HG03442 (cell line): Measurements from ENCODE around the gene GXYLT2.

ENCODE experiments used
- ATAC-seq: cut with Tn5 transposase; IDR thresholded peaks from one replicate; pipeline ENCODE4 v1.9.1; 2021; ENCODE audit warnings: mild to moderate bottlenecking, moderate library complexity; ENCODE audit not compliant: unreplicated experiment

GXYLT2 gene, protein sequence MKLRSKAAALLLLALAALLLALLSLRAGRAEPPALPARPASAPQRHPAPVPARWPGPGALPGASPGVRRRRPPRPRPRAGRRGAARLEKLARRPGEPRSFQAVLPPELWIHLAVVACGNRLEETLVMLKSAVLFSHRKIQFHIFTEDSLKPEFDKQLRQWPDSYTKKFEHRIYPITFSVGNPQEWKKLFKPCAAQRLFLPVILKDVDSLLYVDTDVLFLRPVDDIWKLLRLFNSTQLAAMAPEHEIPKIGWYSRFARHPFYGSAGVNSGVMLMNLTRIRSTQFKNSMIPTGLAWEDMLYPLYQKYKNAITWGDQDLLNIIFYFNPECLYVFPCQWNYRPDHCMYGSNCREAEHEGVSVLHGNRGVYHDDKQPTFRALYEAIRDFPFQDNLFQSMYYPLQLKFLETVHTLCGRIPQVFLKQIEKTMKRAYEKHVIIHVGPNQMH

GRCh38 chr3:72887705-72888545, at the start of gene GXYLT2:
GXYLT2 (plus strand) TSS chr3:72888046; CDS start chr3:72888234, 188 bp downstream.
- ATAC-seq: peak; percentile 69

DNA sequence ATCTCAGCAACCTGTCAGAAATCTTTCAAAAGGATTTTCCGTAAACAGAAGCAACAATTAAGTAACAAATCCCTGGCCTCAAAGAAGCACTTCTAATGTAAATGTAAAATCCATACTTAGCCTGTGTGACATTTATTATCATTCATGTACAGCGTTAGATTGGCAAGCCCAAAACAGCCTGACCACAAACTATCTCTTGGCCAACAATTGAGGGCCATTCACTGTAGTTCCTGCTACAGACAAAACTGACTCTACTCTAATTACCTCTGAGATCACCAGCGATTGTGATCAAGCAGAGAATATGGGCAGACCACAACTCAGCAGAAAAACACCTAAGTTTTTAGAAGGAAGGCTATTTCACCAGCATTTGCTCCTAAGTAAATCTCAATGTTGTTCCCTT, 48.8 kb upstream of the GXYLT2 start:
- ATAC-seq: no peak

GRCh38 chr3:72844436-72844993, 43.3 kb upstream of the GXYLT2 start:
- peak; percentile 27 for ATAC-seq

DNA sequence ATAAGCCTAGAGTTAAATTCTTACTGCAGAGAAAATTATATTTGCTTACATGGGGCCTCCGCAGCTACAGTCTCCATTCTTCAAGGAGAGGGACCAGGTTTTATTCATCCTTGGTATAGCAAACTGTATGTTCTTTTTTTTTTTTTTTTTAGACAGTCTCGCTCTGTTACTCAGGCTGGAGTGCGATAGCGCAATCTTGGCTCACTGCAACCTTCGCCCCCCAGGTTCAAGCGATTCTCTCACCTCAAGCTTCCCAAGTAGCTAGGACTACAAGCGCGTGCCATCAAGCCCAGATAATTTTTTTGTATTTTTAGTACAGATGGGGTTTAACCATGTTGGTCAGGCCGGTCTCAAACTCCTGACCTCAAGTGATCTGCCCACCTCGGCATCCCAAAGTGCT, 41.7 kb upstream of the GXYLT2 start:
- no peak for ATAC-seq

GRCh38 chr3:72847282-72847681, 40.6 kb upstream of the GXYLT2 start:
- no peak for ATAC-seq

DNA sequence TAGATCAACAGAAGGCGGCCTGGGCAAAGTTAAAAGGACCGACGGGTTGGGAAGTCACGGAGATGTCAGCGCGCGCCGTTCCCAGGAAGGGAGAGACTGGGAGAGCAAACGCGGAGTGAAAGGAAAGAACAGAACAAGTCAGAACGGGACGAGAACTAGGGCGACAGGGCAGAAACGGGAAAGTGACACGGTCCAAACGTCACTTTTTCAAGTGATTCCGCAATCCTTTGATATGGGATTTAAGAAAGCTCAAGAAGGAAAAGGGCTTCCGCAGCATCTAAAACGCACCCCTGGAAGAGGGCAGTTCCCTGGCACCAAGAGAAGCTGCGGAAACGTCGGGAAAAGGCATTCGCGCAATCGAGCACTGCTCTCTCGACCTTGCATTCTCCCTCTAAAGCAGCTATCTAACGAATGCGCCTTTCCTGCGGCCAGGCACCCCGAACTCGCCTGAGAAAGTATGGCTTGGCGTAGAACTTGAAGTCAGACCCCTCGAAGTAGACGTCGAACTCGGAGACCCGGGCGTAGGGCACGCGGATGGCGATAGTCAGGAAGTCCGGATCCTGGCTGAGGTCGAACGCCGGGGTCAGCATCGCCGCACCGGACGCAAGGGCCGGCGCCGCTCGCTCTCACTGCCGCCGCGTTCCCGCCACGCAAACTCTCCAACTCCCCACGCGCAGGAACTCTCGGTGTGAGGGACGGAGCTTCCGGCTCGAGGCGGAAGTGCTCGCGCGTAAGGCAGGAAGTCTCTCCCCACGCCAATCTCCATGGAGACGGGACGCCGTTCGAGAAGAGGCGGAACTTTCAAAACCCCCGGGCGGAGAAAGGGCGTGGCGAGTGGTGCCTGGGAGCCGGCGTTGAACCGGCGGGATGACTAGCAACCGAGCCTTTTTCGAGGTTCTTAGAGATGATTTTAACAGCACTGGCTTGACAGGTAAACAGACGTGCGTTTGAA, 39.8 kb upstream of the GXYLT2 start, which contains the start of gene SHQ1:
SHQ1 (minus strand) TSS at position 695 of the 952 bp plus-strand sequence; CDS start at position 590, 105 bp downstream.
- ATAC-seq: peak; percentile 85

- ATAC-seq: peak; percentile 38
These were observed 39.2 kb upstream of the GXYLT2 start for GRCh38 chr3:72848703-72849081.

DNA sequence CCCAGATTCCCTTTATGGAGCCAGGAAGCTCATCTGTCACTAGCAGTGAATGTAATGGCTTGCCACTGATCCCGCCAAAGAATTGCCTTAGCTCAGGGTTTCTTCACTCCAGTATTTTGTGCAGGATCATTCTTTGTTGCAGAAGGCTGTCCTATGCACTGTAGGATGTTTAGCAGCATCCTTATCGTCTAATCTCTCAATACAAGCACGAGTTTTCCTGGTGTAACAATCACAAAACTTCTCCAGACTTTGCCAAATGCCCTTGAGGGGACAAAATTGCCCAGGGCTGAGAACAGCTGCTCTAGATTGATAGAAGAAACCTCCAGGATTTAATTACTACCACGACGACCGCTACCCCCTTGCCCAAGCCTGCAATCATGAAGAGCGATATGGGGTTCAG, 32.8 kb upstream of the GXYLT2 start:
- no peak for ATAC-seq

- ATAC-seq: no peak
These were observed 27.8 kb upstream of the GXYLT2 start for GRCh38 chr3:72860053-72860452.

GRCh38 chr3:72860846-72861245, 27.0 kb upstream of the GXYLT2 start:
- no peak for ATAC-seq

- no peak for ATAC-seq
These were observed 25.3 kb upstream of the GXYLT2 start for GRCh38 chr3:72862314-72863090.

GRCh38 chr3:72872183-72872582, 15.7 kb upstream of the GXYLT2 start:
- ATAC-seq: no peak

DNA sequence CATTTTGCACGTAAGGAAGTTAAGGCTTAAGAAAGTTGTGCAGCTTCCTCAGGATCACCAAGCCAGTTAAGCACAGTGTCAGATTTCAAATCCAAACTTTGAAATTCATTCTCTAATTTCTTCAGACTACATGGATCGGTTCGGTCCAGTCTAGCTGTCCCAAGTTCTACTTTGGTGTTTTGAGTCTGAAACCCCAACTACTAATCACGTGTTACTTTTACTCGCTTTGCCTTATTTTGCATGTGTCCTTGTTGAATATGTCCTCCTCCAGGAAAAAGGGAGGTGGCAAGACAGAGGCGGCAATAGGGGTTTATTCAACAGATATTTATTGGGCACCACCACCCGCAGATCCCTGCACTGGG, 522 bp upstream of the GXYLT2 start:
- ATAC-seq: no peak

GRCh38 chr3:72888546-72889309, 882 bp downstream of the GXYLT2 start:
- ATAC-seq: no peak

DNA sequence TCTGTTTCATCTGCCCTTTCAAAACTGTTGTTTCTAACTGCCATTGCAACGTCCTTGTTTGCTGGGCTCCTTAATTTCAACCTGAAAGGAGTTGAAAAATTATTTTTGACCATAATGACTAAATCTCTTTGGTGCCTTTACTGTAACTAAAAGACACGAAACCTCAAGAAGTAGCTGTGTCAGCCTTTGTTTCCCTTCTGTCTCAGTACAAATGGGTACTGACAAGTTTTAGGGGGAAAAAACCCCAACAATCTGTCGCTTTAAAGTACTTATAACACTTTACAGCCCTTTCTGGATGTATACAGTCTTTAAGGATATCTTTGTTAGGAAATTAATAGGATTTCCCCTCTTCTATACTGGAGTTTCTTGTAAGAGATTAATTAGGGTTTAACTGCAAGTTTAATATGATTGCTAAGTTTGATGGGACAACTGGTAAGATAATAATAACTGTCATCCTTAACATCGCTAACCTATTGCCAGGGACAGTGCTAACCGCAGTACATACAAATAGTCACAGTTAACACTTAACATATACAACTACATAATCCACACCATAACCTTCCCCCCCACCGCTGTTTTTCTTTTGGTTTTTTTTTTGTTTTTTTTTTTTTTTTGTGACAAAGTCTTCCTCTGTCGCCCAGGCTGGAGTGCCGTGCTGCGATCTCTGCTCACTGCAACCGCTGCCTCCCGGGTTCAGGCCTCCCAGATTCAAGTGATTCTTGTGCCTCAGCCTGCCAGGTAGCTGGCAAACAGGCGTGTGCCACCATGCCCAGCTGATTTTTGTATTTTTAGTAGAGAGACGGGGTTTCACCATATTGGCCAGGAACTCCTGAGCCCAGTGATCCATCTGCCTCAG, 1.7 kb downstream of the GXYLT2 start:
- no peak for ATAC-seq

DNA sequence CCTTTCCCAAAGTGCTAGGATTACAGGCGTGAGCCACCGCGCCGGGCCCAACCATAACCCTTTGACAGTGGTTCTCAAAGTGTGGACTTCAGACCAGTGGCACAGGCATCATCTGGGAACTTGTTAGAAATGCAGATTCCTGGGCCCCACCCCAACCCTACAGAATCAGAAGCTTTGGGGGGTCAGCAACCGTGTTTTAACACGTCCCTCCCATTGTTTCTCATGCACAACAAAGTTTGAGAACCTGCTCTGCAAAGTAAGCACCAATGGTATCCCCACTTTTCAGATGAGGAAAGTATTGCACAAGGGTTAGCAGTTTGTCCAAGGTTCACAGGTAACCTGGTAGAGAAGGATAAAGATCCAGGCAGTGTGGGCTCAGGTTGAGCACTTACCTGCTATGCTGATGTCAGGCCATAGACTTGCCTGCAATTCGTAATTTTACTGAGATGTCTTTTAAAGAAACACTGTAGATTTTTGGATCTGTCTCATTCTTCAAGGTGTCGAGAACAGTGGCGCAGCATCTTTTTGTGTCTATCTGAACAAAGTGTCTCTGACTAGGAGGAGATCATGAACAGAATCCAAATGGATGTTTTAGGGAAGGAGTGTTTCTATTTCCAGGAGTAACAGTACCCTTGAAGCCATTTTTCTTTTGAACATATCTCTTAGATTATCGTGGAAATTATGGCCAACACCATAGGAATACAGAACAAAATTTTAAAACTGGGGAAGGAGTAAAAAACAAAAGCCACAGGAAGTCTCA, 2.5 kb downstream of the GXYLT2 start:
- ATAC-seq: no peak
